ENCODE data around the gene MYRIP.

GRCh38 chr3:40255532-40255931 is 446.1 kb downstream of the MYRIP start:
- no peak for TF ChIP-seq REST (IDR thresholded peaks at IDR 0.05; ENCODE audit: insufficient read depth in 1 of 2, low read depth in 2 of 2, low read length in 2 of 2)
- TF ChIP-seq TAF1 (IDR thresholded peaks at IDR 0.05; ENCODE audit: borderline replicate concordance, insufficient read depth, low read length), result no peak
- no peak for TF ChIP-seq SIN3A (IDR thresholded peaks at IDR 0.05; ENCODE audit: borderline replicate concordance, insufficient read depth, low read length)
- no peak for TF ChIP-seq POLR2AphosphoS5 (IDR thresholded peaks at IDR 0.05; ENCODE audit: low read depth, low read length)

Measured in PFSK-1 (cell line).